RWPE2 (cell line): ENCODE data around the gene AAMP.
"Not testable (repeated sequence)": the region's sequence is repeated elsewhere in the genome, so short reads cannot be mapped to it uniquely, and the experiment has no call there.

Experiments used
- ATAC-seq: fragments of 200-7000 bp; cut with Tn5 transposase; 3 replicates; pipeline ENCODE4 v1.9.1; 2021; ENCODE audit warnings: low read depth
- DNase-seq: peaks from one replicate; pipeline ENCODE4 v3.0.0-alpha.2; 2020; ENCODE audit warnings: low spot score
- H3K27ac ChIP-seq: fragments of 450-650 bp; 2 replicates; pipeline ENCODE4 v1.5.1; 2017; ENCODE audit warnings: mild to moderate bottlenecking; ENCODE audit not compliant: poor library complexity, severe bottlenecking
- H3K27me3 ChIP-seq: fragments of 250-450 bp; sonication (Bioruptor Pico); 2 replicates; pipeline ENCODE4 v1.5.1; 2021; ENCODE audit warnings: mild to moderate bottlenecking, moderate library complexity; ENCODE audit not compliant: insufficient read depth, poor library complexity, severe bottlenecking
- H3K36me3 ChIP-seq: fragments of 250-450 bp; sonication (Bioruptor Pico); 2 replicates; pipeline ENCODE4 v1.5.1; 2020; ENCODE audit warnings: low read depth, mild to moderate bottlenecking, moderate library complexity
- H3K4me1 ChIP-seq: fragments of 250-450 bp; sonication (Bioruptor Pico); 2 replicates; pipeline ENCODE4 v1.5.1; 2021; ENCODE audit warnings: mild to moderate bottlenecking, moderate library complexity; ENCODE audit not compliant: insufficient read depth, poor library complexity, severe bottlenecking
- H3K4me3 ChIP-seq: fragments of 250-450 bp; sonication (Bioruptor Pico); 2 replicates; pipeline ENCODE4 v1.5.1; 2021; ENCODE audit warnings: mild to moderate bottlenecking, moderate library complexity; ENCODE audit not compliant: severe bottlenecking
- H3K9me3 ChIP-seq: fragments of 250-450 bp; sonication (Bioruptor Pico); 2 replicates; pipeline ENCODE4 v1.5.1; 2021; ENCODE audit warnings: mild to moderate bottlenecking, moderate library complexity; ENCODE audit not compliant: severe bottlenecking
- CTCF ChIP-seq: fragments of 450-650 bp; IDR thresholded peaks from one replicate; pipeline ENCODE4 v1.5.1; 2017; ENCODE audit warnings: mild to moderate bottlenecking, moderate library complexity; ENCODE audit not compliant: poor library complexity, severe bottlenecking

AAMP gene

GRCh38 chr2:218315397-218315796 is 45.5 kb upstream of the AAMP start:
- Histone ChIP-seq H3K4me1 (peaks cover 14% of the 10 kb centered on the region), H3K9me3 (no peaks in the 10 kb centered on the region), H3K4me3 (no peak overlapping the region), H3K27ac (no peak overlapping the region), H3K36me3 (no peaks in the 10 kb centered on the region), H3K27me3 (no peaks in the 10 kb centered on the region)
- no peak for TF ChIP-seq CTCF
- DNase-seq (no peak), ATAC-seq (no peak)

DNA sequence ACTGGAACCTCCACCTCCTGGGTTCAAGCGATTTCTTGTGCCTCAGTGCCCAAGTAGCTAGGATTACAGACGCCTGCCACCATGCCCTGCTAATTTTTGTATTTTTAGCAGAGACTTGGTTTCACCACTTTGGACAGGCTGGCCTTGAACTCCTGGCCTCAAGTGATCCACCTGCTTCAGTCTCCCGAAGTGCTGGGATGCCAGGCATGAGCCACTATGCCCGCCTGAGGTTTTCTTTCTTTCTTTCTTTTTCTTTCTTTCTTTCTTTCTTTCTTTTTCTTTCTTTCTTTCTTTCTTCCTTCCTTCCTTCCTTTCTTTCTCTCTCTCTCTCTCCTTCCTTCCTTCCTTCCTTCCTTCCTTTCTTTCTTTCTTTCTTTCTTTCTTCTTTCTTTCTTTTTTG is 44.8 kb upstream of the AAMP start:
- not testable (repeated sequence) for DNase-seq, ATAC-seq, H3K36me3 ChIP-seq, H3K27me3 ChIP-seq, H3K9me3 ChIP-seq, H3K27ac ChIP-seq, H3K4me3 ChIP-seq
- peaks cover 14% of the 10 kb centered on the region for H3K4me1 ChIP-seq

DNA sequence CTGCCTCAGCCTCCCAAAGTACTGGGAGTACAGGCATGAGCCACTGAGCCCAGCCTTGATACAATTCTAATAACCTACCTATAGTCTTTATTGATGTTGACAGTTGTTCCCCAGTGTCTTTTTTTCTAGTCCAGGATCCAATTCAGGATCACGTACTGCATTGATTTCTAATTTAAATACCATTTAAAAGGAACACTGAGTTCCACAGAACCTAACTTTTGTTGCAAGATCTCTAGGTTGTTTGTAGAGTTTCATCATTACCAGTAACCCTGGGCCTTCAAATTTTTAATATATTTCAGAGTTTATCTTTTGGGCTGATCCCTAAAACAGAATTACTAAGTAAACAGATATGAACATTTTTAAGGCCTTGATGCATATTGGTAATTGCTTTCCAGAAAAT is 43.4 kb upstream of the AAMP start:
- Histone ChIP-seq H3K4me1 (peaks cover 14% of the 10 kb centered on the region), H3K4me3 (no peak overlapping the region), H3K9me3 (no peaks in the 10 kb centered on the region), H3K36me3 (no peaks in the 10 kb centered on the region), H3K27me3 (no peaks in the 10 kb centered on the region), H3K27ac (no peak overlapping the region)
- ATAC-seq, result no peak
- DNase-seq, result no peak
- TF ChIP-seq CTCF, result no peak

DNA sequence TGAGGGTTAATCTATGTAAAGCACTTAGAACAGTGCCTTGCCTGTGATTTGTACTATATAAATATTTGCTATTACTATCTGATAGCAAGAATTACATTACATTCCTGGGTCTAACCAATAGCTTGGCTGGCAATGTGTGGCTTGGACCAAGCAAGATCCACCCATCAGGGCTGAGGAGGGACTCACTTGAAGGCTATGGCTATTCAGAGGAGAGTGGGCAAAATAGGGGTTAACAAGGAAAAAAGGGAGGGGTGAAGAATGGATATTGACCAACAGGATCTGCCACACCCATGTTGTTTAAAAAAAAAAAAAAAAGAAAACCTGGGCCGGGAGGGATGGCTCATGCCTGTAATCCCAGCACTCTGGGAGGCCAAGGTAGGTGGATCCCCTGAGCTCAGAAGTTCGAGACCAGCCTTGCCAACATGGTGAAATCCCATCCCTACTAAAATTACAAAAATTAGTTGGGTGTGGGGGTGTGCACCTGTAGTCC is 42.4 kb upstream of the AAMP start:
- no peak overlapping the region for H3K27ac ChIP-seq
- H3K4me3 ChIP-seq, result no peak overlapping the region
- H3K4me1 ChIP-seq, result peaks cover 11% of the 10 kb centered on the region
- DNase-seq (no peak), ATAC-seq (0 out of 3 replicates have a peak, but pooled peaks have one; percentile 17)
- no peaks in the 10 kb centered on the region for H3K36me3 ChIP-seq
- no peak for TF ChIP-seq CTCF
- no peaks in the 10 kb centered on the region for H3K9me3 ChIP-seq
- no peaks in the 10 kb centered on the region for H3K27me3 ChIP-seq

GRCh38 chr2:218311541-218312266 is 41.8 kb upstream of the AAMP start:
- H3K27me3 ChIP-seq, H3K27ac ChIP-seq, H3K4me1 ChIP-seq, DNase-seq, H3K4me3 ChIP-seq, H3K36me3 ChIP-seq, H3K9me3 ChIP-seq, ATAC-seq: not testable (repeated sequence)
